IMR-90 (cell line): Measurements from ENCODE around the gene NPFF. TPM values are rescaled to one million over a fixed set of nuclear protein-coding genes. Genes with fewer than 3 reads are reported as not detected.

Source experiments
- ATAC-seq: fragments of 200-7000 bp; cut with Tn5 transposase; 2 replicates; pipeline ENCODE4 v1.9.1; 2020; ENCODE audit warnings: low read depth, mild to moderate bottlenecking, moderate library complexity
- BruUV-seq: library from RNA; stranded (reverse); fragments of 400-500 nt; replicated peaks from 2 replicates; lab custom pipeline; 2021; lab: Mats Ljungman, UMichigan
- CTCF ChIA-PET: fragments of 300-600 bp; formaldehyde crosslinking; extraction: SDS; loops from one replicate; lab custom pipeline; 2021; ENCODE audit warnings: antibody characterized with exemption; lab: Yijun Ruan, JAX
- POLR2A ChIA-PET: fragments of 300-600 bp; sonication (Branson Sonifier 250); formaldehyde crosslinking; loops from one replicate; lab custom pipeline; 2022; ENCODE audit warnings: antibody characterized with exemption; ENCODE audit not compliant: unreplicated experiment; lab: Charles Lee
- DNase-seq: peaks from one replicate; pipeline ENCODE4 v3.0.0; 2013
- H2AFZ ChIP-seq: replicated peaks from 2 replicates; pipeline ENCODE3; 2013; ENCODE audit warnings: low read length, mild to moderate bottlenecking; ENCODE audit not compliant: poor library complexity
- H2AK5ac ChIP-seq: 2 replicates; pipeline ENCODE4 v1.6.1; 2013; ENCODE audit warnings: low read depth, low read length, inconsistent platforms
- H2AK9ac ChIP-seq: replicated peaks from 2 replicates; pipeline ENCODE3; 2013; ENCODE audit warnings: mild to moderate bottlenecking, low read depth, low read length, moderate library complexity; ENCODE audit not compliant: poor library complexity
- H2BK120ac ChIP-seq: 2 replicates; pipeline ENCODE4 v1.6.1; 2013; ENCODE audit warnings: low read depth, low read length, inconsistent platforms
- H2BK15ac ChIP-seq: 3 replicates; pipeline ENCODE4 v1.6.1; 2013; ENCODE audit warnings: low read depth, low read length, inconsistent platforms
- H2BK20ac ChIP-seq: 2 replicates; pipeline ENCODE4 v1.6.1; 2013; ENCODE audit warnings: low read depth, mild to moderate bottlenecking, inconsistent platforms, low read length, moderate library complexity
- H2BK5ac ChIP-seq: 2 replicates; pipeline ENCODE4 v1.6.1; 2013; ENCODE audit warnings: mild to moderate bottlenecking, low read depth, low read length, inconsistent platforms; ENCODE audit not compliant: poor library complexity, severe bottlenecking
- H3K14ac ChIP-seq: replicated peaks from 2 replicates; pipeline ENCODE4 v1.6.1; 2013; ENCODE audit warnings: low read depth, low read length, inconsistent platforms
- H3K18ac ChIP-seq: 2 replicates; pipeline ENCODE4 v1.6.1; 2013; ENCODE audit warnings: low read depth, low read length, control low read depth
- H3K23ac ChIP-seq: 2 replicates; pipeline ENCODE4 v1.6.1; 2013; ENCODE audit warnings: low read depth, low read length, inconsistent platforms
- H3K27ac ChIP-seq: 2 replicates; pipeline ENCODE4 v1.5.1; 2013; ENCODE audit warnings: mild to moderate bottlenecking, control low read depth, low read length; ENCODE audit not compliant: insufficient read depth
- H3K27me3 ChIP-seq: 2 replicates; pipeline ENCODE4 v1.6.1; 2013; ENCODE audit warnings: low read length; ENCODE audit not compliant: control insufficient read depth, insufficient read depth
- H3K36me3 ChIP-seq: 2 replicates; pipeline ENCODE4 v1.6.1; 2013; ENCODE audit warnings: low read length, mixed read lengths; ENCODE audit not compliant: control insufficient read depth, insufficient read depth
- H3K4ac ChIP-seq: 2 replicates; pipeline ENCODE4 v1.6.1; 2013; ENCODE audit warnings: low read depth, low read length, inconsistent platforms
- H3K4me1 ChIP-seq: 2 replicates; pipeline ENCODE4 v1.6.1; 2013; ENCODE audit warnings: low read length, mixed read lengths; ENCODE audit not compliant: control insufficient read depth, insufficient read depth
- H3K4me2 ChIP-seq: 2 replicates; pipeline ENCODE4 v1.6.1; 2013; ENCODE audit warnings: low read depth, mild to moderate bottlenecking, control low read depth, low read length, moderate library complexity
- H3K4me3 ChIP-seq: 2 replicates; pipeline ENCODE4 v1.5.1; 2013; ENCODE audit warnings: low read depth, mild to moderate bottlenecking, control low read depth, low read length, moderate library complexity; ENCODE audit not compliant: insufficient read depth
- H3K56ac ChIP-seq: 2 replicates; pipeline ENCODE4 v1.6.1; 2013; ENCODE audit warnings: low read length, inconsistent platforms; ENCODE audit not compliant: insufficient read depth; ENCODE audit errors: extremely low read depth
- H3K79me1 ChIP-seq, 2 experiments: 2 replicates each; pipeline ENCODE4 v1.6.1; 2013; ENCODE audit warnings: low read length in 2 of 2, inconsistent platforms in 1 of 2, low read depth in 1 of 2
- H3K9ac ChIP-seq: 2 replicates; pipeline ENCODE4 v1.6.1; 2013; ENCODE audit warnings: low read depth, low read length, control low read depth
- H3K9me1 ChIP-seq: 2 replicates; pipeline ENCODE4 v1.6.1; 2013; ENCODE audit warnings: low read length, inconsistent platforms; ENCODE audit not compliant: insufficient read depth
- H3K9me3 ChIP-seq: 2 replicates; pipeline ENCODE4 v1.6.1; 2013; ENCODE audit warnings: low read length; ENCODE audit not compliant: control insufficient read depth, insufficient read depth
- H4K20me1 ChIP-seq: 2 replicates; pipeline ENCODE4 v1.6.1; 2013; ENCODE audit warnings: low read length, inconsistent platforms; ENCODE audit not compliant: insufficient read depth
- H4K5ac ChIP-seq: 2 replicates; pipeline ENCODE4 v1.6.1; 2013; ENCODE audit warnings: mild to moderate bottlenecking, low read depth, low read length, control low read depth
- H4K8ac ChIP-seq, 2 experiments: 2 replicates each; pipeline ENCODE4 v1.6.1; 2013; ENCODE audit warnings: low read depth in 2 of 2, low read length in 2 of 2, control low read depth in 1 of 2, inconsistent platforms in 1 of 2
- H4K91ac ChIP-seq: 2 replicates; pipeline ENCODE4 v1.6.1; 2013; ENCODE audit warnings: low read depth, low read length, inconsistent platforms; ENCODE audit not compliant: insufficient read depth
- RFX5 ChIP-seq: IDR thresholded peaks from 2 replicates; pipeline ENCODE4 v1.8.0; 2012; ENCODE audit warnings: low read depth, mild to moderate bottlenecking, low read length, moderate library complexity
- WGBS, 2 experiments: methylation state at CpG; one replicate each; pipeline versions ENCODE4 v1.1.5 to v1.1.7; 2013; ENCODE audit warnings: missing lambda C conversion rate in 2 of 2; ENCODE audit not compliant: insufficient read length in 1 of 2; ENCODE audit errors: extremely low coverage in 2 of 2; 5-methylcytosine and 5-hydroxymethylcytosine counted together
- dilution Hi-C: fragments of 300-500 bp; cut with HindIII; formaldehyde crosslinking; loops from one replicate; pipeline ENCODE4 v1.14.3; 2018; ENCODE audit warnings: low sequenced_read_pairs; ENCODE audit not compliant: unreplicated experiment
- in situ Hi-C: fragments of 300-500 bp; cut with MboI; formaldehyde crosslinking; loops from 3 replicates; pipeline ENCODE4 v1.14.3; 2019; ENCODE audit warnings: low sequenced_read_pairs, inconsistent platforms, mixed read lengths
- intact Hi-C: fragments of 100-400 bp; cut with micrococcal nuclease; formaldehyde crosslinking; loops from 2 replicates; pipeline ENCODE4 v1.10.0; 2022
- polyA plus RNA-seq, 3 experiments: library from polyadenylated mRNA; depleted of rRNA; stranded (reverse); fragments of >200 nt; gene quantifications; 2 replicates each; pipeline ENCODE4 v1.2.3, GENCODE V29; 2012; ENCODE audit warnings: low replicate concordance in 1 of 3
- total RNA-seq: library from RNA; depleted of rRNA; stranded (reverse); fragments of >200 nt; gene quantifications from 2 replicates; pipeline ENCODE4 v1.2.3, GENCODE V29; 2012

NPFF gene
- total and polyA plus RNA-seq, 2 of the 4 experiments (the other 2 are of a cell fraction) = not detected

DNA sequence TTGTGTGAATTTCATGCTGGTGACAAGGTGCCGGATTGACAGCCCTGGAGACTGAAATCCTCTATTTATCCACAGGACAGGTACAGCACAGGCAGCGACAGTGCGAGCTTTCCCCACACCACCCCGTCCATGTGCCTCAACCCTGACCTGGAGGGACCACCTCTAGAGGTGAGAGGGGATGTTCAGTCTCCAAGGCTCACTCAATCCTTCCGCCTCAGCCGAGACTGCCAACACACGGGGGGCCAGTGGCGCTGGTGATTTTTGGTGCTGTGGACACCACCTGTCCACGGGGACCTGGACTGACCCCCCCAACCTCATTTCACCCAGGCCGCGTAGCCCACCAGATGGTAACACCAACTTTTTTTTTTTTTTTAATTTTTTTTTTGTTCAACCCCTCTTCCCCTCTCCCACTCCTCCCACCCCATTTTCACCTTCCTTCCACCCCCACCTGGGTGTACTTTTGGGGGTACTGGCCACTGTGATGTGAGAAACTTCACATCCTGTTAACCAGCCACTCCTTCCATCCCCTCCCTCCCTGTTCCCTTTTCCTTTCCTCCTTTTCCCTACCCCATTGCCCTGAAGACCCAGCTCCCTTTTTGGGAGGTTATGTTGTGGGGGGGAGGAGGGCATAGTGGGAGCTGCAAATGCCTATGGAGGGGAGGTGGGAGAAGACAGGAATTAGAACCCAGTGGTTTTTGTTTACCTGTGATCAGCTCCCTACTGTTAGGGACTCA lies 42.4 kb downstream of the NPFF start:
- no peak overlapping the region for H3K27ac ChIP-seq
- no peak overlapping the region for H2BK15ac ChIP-seq
- H3K9ac ChIP-seq = no peak overlapping the region
- no peak for TF ChIP-seq RFX5
- ATAC-seq (no peak), DNase-seq (no peak)
- H3K14ac ChIP-seq = no peak overlapping the region
- no peak overlapping the region for H2AFZ ChIP-seq
- H2BK120ac ChIP-seq = no peak overlapping the region
- ChIA-PET CTCF (interaction anchor here (0.5 to 0.8 kb wide), 2 partner anchors 10 to 12 kb away, joined by 3 read pairs; no protein-coding TSS in a partner anchor), POLR2A (no interaction called here)
- H3K56ac ChIP-seq = no peak overlapping the region
- H3K9me1 ChIP-seq = no peaks in the 10 kb centered on the region; the same call in 1 of the 2 replicates
- intact Hi-C loops (no loop called here), dilution Hi-C loops (no loop called here), in situ Hi-C loops (no loop called here)
- no peak overlapping the region for H3K4me3 ChIP-seq
- H4K91ac ChIP-seq = no peak overlapping the region
- no peaks in the 10 kb centered on the region for H3K9me3 ChIP-seq
- H2BK5ac ChIP-seq = no peak overlapping the region
- no peak overlapping the region for H3K4me2 ChIP-seq
- no peak overlapping the region for H3K18ac ChIP-seq
- BruUV-seq = no TSS peak
- H4K20me1 ChIP-seq = peaks cover 88% of the 10 kb centered on the region
- H2AK5ac ChIP-seq = no peak overlapping the region
- no peak overlapping the region for H4K5ac ChIP-seq
- peaks cover 7% of the 10 kb centered on the region for H3K4me1 ChIP-seq
- H3K4ac ChIP-seq = no peak overlapping the region
- peaks cover 42 to 84% of the 10 kb centered on the region in 2 experiments for H3K79me1 ChIP-seq
- peaks cover 85% of the 10 kb centered on the region for H3K36me3 ChIP-seq
- peak overlapping the region; percentile 44 for H2AK9ac ChIP-seq
- no peak overlapping the region for H4K8ac ChIP-seq
- H3K23ac ChIP-seq = no peak overlapping the region
- no CpG with 5 or more reads among the region's 11 CpGs for WGBS, 2 experiments
- no peaks in the 10 kb centered on the region for H3K27me3 ChIP-seq
- no peak overlapping the region for H2BK20ac ChIP-seq
